GM21528 (cell line): Measurements from ENCODE around the gene PHACTR3.

ENCODE experiments used
- ATAC-seq: cut with Tn5 transposase; IDR thresholded peaks from one replicate; pipeline ENCODE4 v1.9.1; 2021; ENCODE audit warnings: mild to moderate bottlenecking, moderate library complexity; ENCODE audit not compliant: unreplicated experiment, low FRiP score

PHACTR3 gene

GRCh38 chr20:59784791-59785668, 180.7 kb downstream of the PHACTR3 start:
- ATAC-seq, result no peak

DNA sequence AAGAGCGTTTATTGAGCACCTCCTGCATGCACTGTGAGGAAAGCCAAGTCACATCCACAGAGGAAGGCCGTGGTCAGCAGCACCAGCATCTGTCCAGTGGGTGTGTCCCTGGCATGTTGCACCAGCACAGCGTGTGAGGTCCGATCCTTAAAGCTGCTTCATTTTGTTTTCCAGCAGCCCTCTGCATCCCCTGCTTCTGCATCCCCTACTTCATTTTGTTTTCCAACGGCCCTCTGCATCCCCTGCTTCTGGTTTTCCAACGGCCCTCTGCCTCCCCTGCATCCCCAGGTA, 181.3 kb downstream of the PHACTR3 start:
- ATAC-seq, result no peak

- ATAC-seq, result no peak
Measured at GRCh38 chr20:59785986-59786795, 181.9 kb downstream of the PHACTR3 start.

- ATAC-seq, result no peak
Measured at GRCh38 chr20:59786801-59787537, 182.6 kb downstream of the PHACTR3 start.

GRCh38 chr20:59787538-59787890, 183.2 kb downstream of the PHACTR3 start:
- ATAC-seq, result no peak

DNA sequence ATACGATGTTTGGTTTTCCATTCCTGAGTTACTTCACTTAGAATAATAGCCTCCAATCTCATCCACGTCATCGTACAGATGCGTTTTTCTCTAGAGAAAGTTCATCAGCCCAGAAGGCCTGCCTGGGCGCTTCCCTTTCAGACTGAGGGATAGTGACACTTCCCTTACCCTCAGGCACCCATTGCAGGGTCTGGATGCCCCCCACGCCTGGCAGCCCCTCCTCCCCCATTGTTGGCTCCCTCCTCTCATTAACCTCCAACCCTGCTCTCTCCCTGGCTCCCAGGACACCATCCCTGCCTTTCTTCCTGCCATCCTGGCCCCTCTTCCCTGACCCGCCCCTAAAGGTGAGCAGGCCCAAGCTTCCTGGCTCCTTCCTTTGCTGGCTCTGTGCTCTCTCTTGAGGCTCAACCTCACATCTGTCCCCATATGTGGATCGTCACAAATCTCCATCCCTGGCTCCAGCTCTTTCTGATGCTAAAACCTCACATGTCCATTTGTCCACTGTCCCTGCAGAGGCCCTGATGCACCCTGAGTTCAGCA, 183.9 kb downstream of the PHACTR3 start:
- no peak for ATAC-seq

GRCh38 chr20:59788811-59789397, 184.6 kb downstream of the PHACTR3 start:
- ATAC-seq, result no peak

- no peak for ATAC-seq
Measured at GRCh38 chr20:59789686-59790085, 185.3 kb downstream of the PHACTR3 start.

- no peak for ATAC-seq
Measured at GRCh38 chr20:59790346-59790745, 186.0 kb downstream of the PHACTR3 start.

GRCh38 chr20:59792300-59792699, 188.0 kb downstream of the PHACTR3 start:
- ATAC-seq, result no peak

- no peak for ATAC-seq
Measured at GRCh38 chr20:59794555-59794954, 190.2 kb downstream of the PHACTR3 start.

GRCh38 chr20:59800309-59800708, 196.0 kb downstream of the PHACTR3 start:
- no peak for ATAC-seq

GRCh38 chr20:59802018-59802417, 197.7 kb downstream of the PHACTR3 start:
- ATAC-seq, result no peak

DNA sequence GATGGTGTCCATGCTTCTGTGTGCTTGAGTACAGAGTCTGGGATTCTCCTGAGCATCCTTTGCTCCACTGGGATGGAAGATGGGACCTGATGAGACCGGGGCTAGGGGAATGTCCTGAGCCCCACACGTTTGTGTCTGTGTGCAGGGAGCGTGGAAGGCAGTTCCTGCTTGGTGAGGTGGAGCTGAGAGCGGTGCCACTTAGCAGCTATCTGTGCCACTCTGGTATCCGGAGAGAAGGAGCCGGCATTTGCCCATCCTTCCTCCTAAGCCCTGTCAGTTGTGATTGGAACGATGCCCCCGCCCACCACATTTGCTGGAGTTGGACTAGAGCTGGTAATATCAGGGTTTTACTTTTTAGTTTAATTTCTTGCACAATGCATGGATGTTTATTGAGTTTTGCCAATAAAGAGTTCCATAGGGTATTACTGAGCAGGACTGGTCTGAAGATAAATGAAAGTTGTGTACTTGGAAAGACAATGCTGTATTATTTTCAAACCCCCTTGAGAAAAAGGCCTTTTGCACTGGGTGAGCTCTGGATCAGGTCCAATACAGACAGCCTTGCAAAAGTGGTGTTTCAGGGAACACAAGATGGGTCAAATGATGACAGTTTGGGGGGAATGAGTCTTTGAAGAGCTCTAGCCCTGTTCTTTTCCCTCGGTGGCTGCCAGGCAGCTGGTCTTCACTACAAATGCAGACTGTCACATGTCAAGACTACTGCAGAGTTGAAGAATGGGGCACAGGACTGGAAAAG, 198.3 kb downstream of the PHACTR3 start:
- ATAC-seq, result no peak

DNA sequence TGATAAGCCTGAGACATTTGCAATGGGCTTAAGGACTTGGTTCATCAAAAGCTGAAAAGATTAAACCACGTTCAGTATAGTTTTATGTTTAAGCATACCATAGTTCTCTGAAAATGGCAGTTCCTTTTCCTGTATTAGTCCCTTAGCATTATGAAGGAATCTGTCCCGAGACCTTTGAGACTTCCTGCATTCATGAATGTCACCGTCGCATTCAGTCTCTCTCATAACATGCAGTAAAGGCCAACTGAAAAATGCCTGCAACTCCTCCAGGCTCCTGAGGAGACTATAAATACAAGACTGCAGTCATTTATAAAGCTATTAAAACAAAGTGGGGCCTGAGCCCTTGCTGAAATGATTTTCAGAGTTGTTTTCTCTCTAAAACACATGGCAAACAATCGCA, 200.0 kb downstream of the PHACTR3 start:
- ATAC-seq, result no peak

- no peak for ATAC-seq
Measured at GRCh38 chr20:59804871-59805665, 200.7 kb downstream of the PHACTR3 start.

DNA sequence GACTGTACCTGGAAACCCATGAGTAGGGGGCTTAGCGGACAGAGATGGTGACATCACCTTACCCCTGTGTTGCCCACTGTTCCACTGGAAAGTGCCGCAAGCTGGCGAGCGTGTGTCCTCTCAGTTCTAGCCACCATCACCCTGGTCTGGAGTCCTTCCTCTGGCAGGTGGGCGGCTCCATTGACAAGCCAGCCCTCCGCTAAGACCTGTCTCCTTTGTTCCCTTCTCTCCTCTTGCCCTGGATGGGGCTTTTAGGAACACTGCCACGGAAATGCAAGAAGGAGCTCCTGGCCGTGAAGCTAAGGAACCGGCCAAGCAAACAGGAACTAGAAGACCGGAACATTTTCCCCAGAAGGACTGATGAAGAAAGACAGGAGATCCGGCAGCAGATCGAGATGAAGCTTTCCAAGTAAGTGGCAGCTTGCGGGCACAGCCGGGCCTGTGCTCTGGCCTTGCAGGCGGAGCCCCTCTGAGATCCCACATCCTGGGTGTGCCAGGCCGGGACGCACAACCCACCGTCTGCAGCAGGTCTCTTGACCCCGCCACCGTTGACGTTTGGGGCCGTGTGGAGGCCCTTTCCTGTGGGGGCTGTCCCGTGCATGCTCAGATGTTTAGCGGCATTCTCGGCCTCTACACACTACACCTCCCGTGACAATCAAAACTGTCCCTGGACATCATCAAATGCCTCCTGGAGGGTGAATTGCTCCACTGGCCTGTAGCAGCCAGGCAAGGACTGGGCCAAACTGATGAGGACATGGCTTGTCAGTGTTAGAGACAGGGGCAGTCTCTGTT, 201.6 kb downstream of the PHACTR3 start:
- ATAC-seq, result no peak

DNA sequence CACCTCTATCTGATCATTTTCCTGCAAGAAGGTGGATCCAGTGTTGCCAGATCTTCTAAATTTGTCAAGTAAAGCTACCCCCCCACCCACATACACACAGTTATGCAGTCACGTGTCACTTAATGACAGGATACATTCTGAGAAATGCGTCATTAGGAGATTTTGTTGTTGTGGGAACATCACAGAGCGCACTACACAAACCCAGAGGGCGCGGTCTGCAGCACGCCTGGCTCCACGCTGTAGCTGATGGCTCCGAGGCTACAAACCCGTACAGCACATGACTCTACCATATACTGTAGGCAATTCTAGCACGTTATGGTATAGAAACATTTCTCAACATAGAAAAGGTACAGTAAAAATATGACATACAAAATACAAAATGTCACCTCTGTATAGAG, 202.2 kb downstream of the PHACTR3 start:
- no peak for ATAC-seq
